AG09309 (cell line): ENCODE results near the gene NOX4.
A peak's percentile ranks its signal among the peaks of the same experiment; 100 is the strongest.
"Not testable (repeated sequence)": the region's sequence is repeated elsewhere in the genome, so short reads cannot be mapped to it uniquely, and the experiment has no call there.

Experiments used
- DNase-seq: peaks from one replicate; pipeline ENCODE4 v3.0.0-alpha.2; 2010; ENCODE audit warnings: low read depth
- H3K4me3 ChIP-seq: 2 replicates; pipeline ENCODE4 v1.5.1; 2011; ENCODE audit warnings: mild to moderate bottlenecking, low read depth, low read length, moderate library complexity; ENCODE audit not compliant: control insufficient read depth
- CTCF ChIP-seq: IDR thresholded peaks from 2 replicates; pipeline ENCODE4 v1.5.1; 2011; ENCODE audit warnings: mild to moderate bottlenecking, low read depth, low read length, inconsistent platforms; ENCODE audit not compliant: insufficient read depth, control insufficient read depth; ENCODE audit errors: missing control alignments

NOX4 gene

GRCh38 chr11:89421718-89422117 is 69.5 kb downstream of the NOX4 start:
- no peak for DNase-seq
- no peak for TF ChIP-seq CTCF
- H3K4me3 ChIP-seq = no peak overlapping the region

DNA sequence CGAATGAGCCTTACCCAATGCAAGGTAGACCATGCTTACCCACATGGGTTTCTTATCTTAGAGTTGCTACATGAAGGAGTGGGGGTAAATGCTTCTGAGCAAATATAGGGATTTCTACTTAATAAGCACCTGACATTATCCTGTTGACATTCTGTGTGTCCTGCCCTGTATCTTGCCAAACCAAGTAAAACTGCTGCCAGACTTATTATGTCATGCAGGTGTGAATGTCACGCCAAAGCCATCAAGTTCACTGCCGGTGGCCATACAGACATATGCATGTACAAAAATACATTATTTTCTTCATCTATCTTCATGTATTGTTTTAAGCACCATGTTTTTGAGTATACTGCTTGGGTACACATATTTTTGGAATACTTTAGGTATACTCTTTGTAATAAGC is 70.2 kb downstream of the NOX4 start:
- TF ChIP-seq CTCF = no peak
- DNase-seq = no peak
- no peak overlapping the region for H3K4me3 ChIP-seq

DNA sequence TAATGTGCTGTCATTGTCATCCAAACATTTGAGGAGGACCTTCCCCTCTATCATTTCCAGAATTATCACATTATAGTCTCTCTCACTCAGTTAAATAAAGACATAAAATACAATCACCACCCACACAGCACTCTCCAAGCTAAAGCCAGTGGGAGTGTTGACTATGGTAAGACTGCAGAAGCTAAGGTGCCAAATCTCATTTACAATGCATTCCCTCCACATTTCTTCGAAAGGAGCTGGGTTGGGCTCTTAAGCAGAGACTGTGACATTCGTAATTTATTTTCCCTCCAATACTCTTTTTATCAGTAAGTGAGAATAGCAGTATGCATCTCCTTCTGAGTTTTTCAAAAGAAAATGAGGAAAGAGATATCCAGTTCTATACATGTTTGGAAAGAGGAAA is 74.2 kb downstream of the NOX4 start:
- no peak for TF ChIP-seq CTCF
- DNase-seq = no peak
- no peak overlapping the region for H3K4me3 ChIP-seq

DNA sequence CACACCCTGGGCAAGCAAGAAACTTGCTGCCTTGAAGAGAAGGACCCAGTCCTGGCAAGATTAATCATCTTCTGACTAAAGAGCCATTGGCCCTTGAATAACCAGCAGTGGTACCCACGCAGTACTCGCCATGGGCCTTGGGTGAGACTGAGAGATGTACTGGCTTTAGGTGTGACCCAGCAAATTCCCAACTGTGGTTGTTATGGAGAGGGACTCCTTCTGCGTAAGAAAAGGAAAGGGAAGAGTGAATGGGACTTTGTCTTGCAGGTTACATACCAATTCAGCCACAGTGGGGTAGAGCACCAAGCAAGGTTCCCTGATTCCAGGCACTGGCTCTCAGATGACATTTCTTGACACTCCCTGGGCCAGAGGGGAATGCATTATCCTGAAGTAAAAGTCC is 80.1 kb downstream of the NOX4 start:
- not testable (repeated sequence) for DNase-seq, H3K4me3 ChIP-seq

GRCh38 chr11:89410666-89411065 is 80.5 kb downstream of the NOX4 start:
- H3K4me3 ChIP-seq, DNase-seq: not testable (repeated sequence)

- DNase-seq, H3K4me3 ChIP-seq: not testable (repeated sequence)
These were observed 82.7 kb downstream of the NOX4 start for GRCh38 chr11:89408441-89408840.

- H3K4me3 ChIP-seq = no peak overlapping the region
- TF ChIP-seq CTCF = peak; percentile 22
- DNase-seq = no peak
These were observed 85.5 kb downstream of the NOX4 start for GRCh38 chr11:89405629-89406028.

- not testable (repeated sequence) for DNase-seq, H3K4me3 ChIP-seq
These were observed 99.5 kb downstream of the NOX4 start for GRCh38 chr11:89391654-89392053.

GRCh38 chr11:89387501-89387900 is 103.7 kb downstream of the NOX4 start:
- DNase-seq, H3K4me3 ChIP-seq: not testable (repeated sequence)

GRCh38 chr11:89382986-89383385 is 108.2 kb downstream of the NOX4 start:
- DNase-seq, H3K4me3 ChIP-seq: not testable (repeated sequence)
